ENCODE measurements around the gene KXD1.
"Not testable (repeated sequence)": the region's sequence is repeated elsewhere in the genome, so short reads cannot be mapped to it uniquely, and the experiment has no call there.

The KXD1 gene

GRCh38 chr19:18537431-18537830, 20.2 kb upstream of the KXD1 start:
- DNase-seq: no peak

- DNase-seq: no peak
These were observed 19.6 kb upstream of the KXD1 start for GRCh38 chr19:18538115-18538514.

- no peak for DNase-seq
These were observed 18.3 kb upstream of the KXD1 start for GRCh38 chr19:18539372-18539771.

GRCh38 chr19:18540200-18540599, 17.5 kb upstream of the KXD1 start:
- not testable (repeated sequence) for DNase-seq

GRCh38 chr19:18541258-18541991, 16.2 kb upstream of the KXD1 start:
- DNase-seq: no peak

GRCh38 chr19:18541992-18542940, 15.4 kb upstream of the KXD1 start:
- no peak for DNase-seq

GRCh38 chr19:18542941-18543813, 14.5 kb upstream of the KXD1 start, which contains the start of gene FKBP8:
TSS of gene FKBP8 (minus strand) at chr19:18543573. CDS start at chr19:18541970, 1,603 bp downstream.
- DNase-seq: peak; percentile 93

- peak; percentile 59 for DNase-seq
These were observed 13.7 kb upstream of the KXD1 start for GRCh38 chr19:18543814-18544475.

- DNase-seq: no peak
These were observed 6.0 kb upstream of the KXD1 start for GRCh38 chr19:18551631-18552030.

- DNase-seq: no peak
These were observed 509 bp downstream of the KXD1 start for GRCh38 chr19:18558202-18558555.

GRCh38 chr19:18558604-18559003, 934 bp downstream of the KXD1 start:
- DNase-seq: no peak

- DNase-seq: no peak
These were observed 2.0 kb downstream of the KXD1 start for GRCh38 chr19:18559685-18560084.

GRCh38 chr19:18562086-18562485, 4.4 kb downstream of the KXD1 start:
- no peak for DNase-seq

- DNase-seq: no peak
These were observed 9.3 kb downstream of the KXD1 start for GRCh38 chr19:18566953-18567352.

- no peak for DNase-seq
These were observed 10.7 kb downstream of the KXD1 start for GRCh38 chr19:18568367-18568766.

- peak; percentile 98 for DNase-seq
These were observed 14.1 kb downstream of the KXD1 start, which contains the start of gene UBA52 for GRCh38 chr19:18571564-18572344. TSS of gene UBA52 (plus strand) at chr19:18571857. CDS start at chr19:18573301, 1,444 bp downstream.

GRCh38 chr19:18574691-18575291, 17.1 kb downstream of the KXD1 start:
- DNase-seq: no peak

- no peak for DNase-seq
These were observed 18.7 kb downstream of the KXD1 start for GRCh38 chr19:18576383-18576782.

GRCh38 chr19:18577365-18577914, 19.8 kb downstream of the KXD1 start:
- no peak for DNase-seq

GRCh38 chr19:18580311-18580710, 22.6 kb downstream of the KXD1 start:
- no peak for DNase-seq

- DNase-seq: no peak
These were observed 28.6 kb downstream of the KXD1 start for GRCh38 chr19:18586306-18586705.
